K562 (cell line): Measurements from ENCODE around the gene CAMSAP2. TPM values are rescaled to one million over a fixed set of nuclear protein-coding genes. Genes with fewer than 3 reads are reported as not detected.

Experiments used
- ATAC-seq: fragments of 200-7000 bp; cut with Tn5 transposase; 3 replicates; pipeline ENCODE4 v1.9.1; 2020; ENCODE audit warnings: moderate library complexity
- BruUV-seq: library from RNA; stranded (reverse); fragments of 400-500 nt; replicated peaks from 2 replicates; lab custom pipeline; 2021; lab: Mats Ljungman, UMichigan
- CTCF ChIA-PET: fragments of 300-600 bp; formaldehyde crosslinking; extraction: SDS; loops from one replicate; lab custom pipeline; 2021; ENCODE audit warnings: low intra/inter-chr PET ratio; lab: Yijun Ruan, JAX
- POLR2A ChIA-PET: fragments of 300-600, 350-650 bp; sonication (Branson Sonifier 250); formaldehyde crosslinking; extraction: SDS; loops from one replicate; lab custom pipeline; 2021; ENCODE audit warnings: antibody characterized with exemption, inconsistent platforms; lab: Yijun Ruan, JAX
- DNase-seq, 4 experiments: peaks; one replicate each; pipeline versions ENCODE4 v3.0.0 to v3.0.0-alpha.2; 2011 to 2018; ENCODE audit warnings: low spot score in 3 of 4, mixed read lengths in 3 of 4; ENCODE audit errors: extremely low read depth in 1 of 4
- FAIRE-seq: peaks from 2 replicates; lab custom pipeline; 2011; peaks lifted over from hg19 to GRCh38; lab: Jason Lieb, UNC
- H2AFZ ChIP-seq: 2 replicates; pipeline ENCODE4 v1.6.0; 2011; ENCODE audit warnings: low read depth, low read length, control low read depth, inconsistent platforms
- H3K27ac ChIP-seq: fragments of 200-600 bp; 3 replicates; pipeline ENCODE4 v1.8.0; 2011; ENCODE audit warnings: low read depth, mild to moderate bottlenecking, control low read depth, inconsistent platforms, low read length, moderate library complexity, mixed read lengths; ENCODE audit errors: extremely low read depth
- H3K27me3 ChIP-seq, 2 experiments: fragments of 300-600 bp in 1 of 2; 2 replicates in 1 of 2; 3 replicates in 1 of 2; pipeline versions ENCODE4 v1.6.0 to v1.8.0; 2011; ENCODE audit warnings: inconsistent platforms in 2 of 2, low read length in 2 of 2, mild to moderate bottlenecking in 1 of 2, mixed read lengths in 1 of 2, moderate library complexity in 1 of 2; ENCODE audit not compliant: control insufficient read depth in 2 of 2, insufficient read depth in 2 of 2
- H3K36me3 ChIP-seq: fragments of 300-600 bp; 3 replicates; pipeline ENCODE4 v1.8.0; 2011; ENCODE audit warnings: mild to moderate bottlenecking, low read length, inconsistent platforms; ENCODE audit not compliant: control insufficient read depth, insufficient read depth
- H3K4me1 ChIP-seq, 2 experiments: fragments of 200-600 bp in 1 of 2; replicated peaks in 1 of 2; 2 replicates in 1 of 2; 3 replicates in 1 of 2; pipeline versions ENCODE4 v1.5.1 to v1.8.0; 2011; ENCODE audit warnings: inconsistent platforms in 2 of 2, low read length in 2 of 2, mild to moderate bottlenecking in 1 of 2, mixed read lengths in 1 of 2, moderate library complexity in 1 of 2; ENCODE audit not compliant: control insufficient read depth in 2 of 2, insufficient read depth in 2 of 2
- H3K4me2 ChIP-seq: 2 replicates; pipeline ENCODE4 v1.6.1; 2011; ENCODE audit warnings: low read length, control low read depth, inconsistent platforms, mixed read lengths; ENCODE audit not compliant: insufficient read depth
- H3K4me3 ChIP-seq: fragments of 200-600 bp; sonication (generic), shearing (Covaris generic); 2 replicates; pipeline ENCODE4 v1.5.1; 2016; ENCODE audit warnings: control low read depth, inconsistent platforms
- H3K79me2 ChIP-seq: fragments of 200-600 bp; 3 replicates; pipeline ENCODE4 v1.8.0; 2011; ENCODE audit warnings: low read length, inconsistent platforms; ENCODE audit not compliant: control insufficient read depth, insufficient read depth
- H3K9ac ChIP-seq, 2 experiments: 2 replicates each; pipeline versions ENCODE4 v1.6.0 to v1.6.1; 2011; ENCODE audit warnings: low read depth in 2 of 2, low read length in 2 of 2, control low read depth in 1 of 2, inconsistent platforms in 1 of 2, mild to moderate bottlenecking in 1 of 2, mixed read lengths in 1 of 2; ENCODE audit not compliant: insufficient read depth in 1 of 2
- H3K9me1 ChIP-seq: one replicate; pipeline ENCODE4 v1.6.0; 2011; ENCODE audit warnings: inconsistent platforms, mild to moderate bottlenecking, low read length, moderate library complexity; ENCODE audit not compliant: control insufficient read depth, insufficient read depth
- H3K9me3 ChIP-seq: replicated peaks from 2 replicates; pipeline ENCODE4 v1.5.1; 2011; ENCODE audit warnings: low read depth, low read length, inconsistent platforms; ENCODE audit not compliant: control insufficient read depth, insufficient read depth
- H4K20me1 ChIP-seq: replicated peaks from 2 replicates; pipeline ENCODE4 v1.6.1; 2011; ENCODE audit warnings: low read length, inconsistent platforms, mixed read lengths; ENCODE audit not compliant: control insufficient read depth, insufficient read depth
- ARHGAP35 ChIP-seq: fragments of 450-650 bp; IDR thresholded peaks from 2 replicates; pipeline ENCODE4 v1.6.1; 2018; ENCODE audit not compliant: partially characterized antibody
- HOMEZ ChIP-seq: fragments of 250-450 bp; sonication (Bioruptor Pico); IDR thresholded peaks from 2 replicates; pipeline ENCODE4 v1.4.0; 2020; ENCODE audit warnings: mild to moderate bottlenecking, moderate library complexity
- SIRT6 ChIP-seq: IDR thresholded peaks from one replicate; pipeline ENCODE4 v1.6.1; 2012; ENCODE audit warnings: low read depth, mild to moderate bottlenecking, control low read depth, inconsistent platforms, low read length, moderate library complexity
- SOX6 ChIP-seq: fragments of 450-650 bp; IDR thresholded peaks from 2 replicates; pipeline ENCODE4 v1.6.1; 2014; ENCODE audit warnings: mild to moderate bottlenecking
- WGBS: fragments of 100-300 bp; shearing (Covaris generic); methylation state at CpG from one replicate; pipeline ENCODE4 v1.1.6; 2016; ENCODE audit warnings: low coverage, mixed read lengths; ENCODE audit not compliant: insufficient coverage; ENCODE audit errors: missing lambda C conversion rate; 5-methylcytosine and 5-hydroxymethylcytosine counted together
- in situ Hi-C: fragments of 300-500 bp; cut with MboI; formaldehyde crosslinking; loops from 4 replicates; pipeline ENCODE4 v1.15.0; 2018; ENCODE audit warnings: inconsistent platforms, mixed read lengths
- intact Hi-C: fragments of 100-400 bp; cut with micrococcal nuclease; formaldehyde crosslinking; loops from 2 replicates; pipeline ENCODE4 v1.14.2; 2022
- polyA plus RNA-seq, 8 experiments: library from polyadenylated mRNA; depleted of rRNA in 4 of 8; stranded (reverse) in 5 of 8; unstranded in 3 of 8; fragments of >200 nt; fragmentation: Nextera tagmentation in 2 of 8; fragmentation: Illumina TruSeq in 1 of 8; extraction: Ambion mirVana in 2 of 8; extraction: Trizol in 1 of 8; gene quantifications; 2 replicates each; pipeline versions ENCODE4 v1.2.1 to v1.2.3, GENCODE V29; 2011 to 2014; ENCODE audit warnings: inconsistent platforms in 1 of 8, missing spikeins in 1 of 8
- total RNA-seq, 7 experiments: library from RNA; depleted of rRNA in 6 of 7; stranded (reverse); fragments of >200 nt in 6 of 7; fragmentation: Illumina TruSeq in 2 of 7; extraction: Trizol in 2 of 7; gene quantifications; 2 replicates each; pipeline versions ENCODE4 v1.2.1 to v1.2.3, GENCODE V29; 2011 to 2021; ENCODE audit warnings: low replicate concordance in 1 of 7

Gene CAMSAP2
- total and polyA plus RNA-seq, 9 of the 15 experiments (the other 6 are each of a cell fraction or from before 2014, with no cell fraction given) = 1.4 to 7.5 (median 2.7) TPM

GRCh38 chr1:200784576-200784975 lies 45.9 kb downstream of the CAMSAP2 start:
- Histone ChIP-seq H3K27me3 (no peaks in the 10 kb centered on the region), H3K4me2 (no peak overlapping the region), H3K79me2 (no peaks in the 10 kb centered on the region), H4K20me1 (no peaks in the 10 kb centered on the region), H3K4me3 (no peak overlapping the region), H3K36me3 (no peaks in the 10 kb centered on the region), H3K4me1 (no peaks in the 10 kb centered on the region; a peak in 1 of 5 replicates), H3K9ac (no peak overlapping the region), H3K27ac (no peak overlapping the region), H2AFZ (no peak overlapping the region), H3K9me1 (no peaks in the 10 kb centered on the region), H3K9me3 (no peaks in the 10 kb centered on the region)
- BruUV-seq = no TSS peak
- intact Hi-C loops = no loop called here
- 64% methylated on average over 4 of the region's 4 CpGs for WGBS
- DNase-seq (no peak), FAIRE-seq (no peak), ATAC-seq (no peak)
- CTCF ChIA-PET = no interaction called here
- TF ChIP-seq SOX6 (0 out of 2 replicates have a peak, but pooled peaks have one; percentile 9), ARHGAP35 (no peak)
- POLR2A ChIA-PET = no interaction called here
- in situ Hi-C loops = no loop called here

GRCh38 chr1:200786788-200787187 lies 48.1 kb downstream of the CAMSAP2 start:
- 63% methylated on average over 4 of the region's 4 CpGs for WGBS
- no TSS peak for BruUV-seq
- TF ChIP-seq HOMEZ = no peak
- TF ChIP-seq SIRT6 = no peak
- no peak for FAIRE-seq
- CTCF ChIA-PET = interaction anchor here (0.6 kb wide), 1 partner anchor 10 kb away, joined by 5 read pairs; no protein-coding TSS in a partner anchor
- Histone ChIP-seq H3K27me3 (no peaks in the 10 kb centered on the region), H3K79me2 (no peaks in the 10 kb centered on the region), H3K4me1 (no peaks in the 10 kb centered on the region; a peak in 1 of 5 replicates), H3K4me2 (no peak overlapping the region), H3K9ac (no peak overlapping the region), H3K9me3 (no peaks in the 10 kb centered on the region), H2AFZ (no peak overlapping the region), H3K4me3 (no peak overlapping the region), H4K20me1 (no peaks in the 10 kb centered on the region), H3K9me1 (no peaks in the 10 kb centered on the region), H3K27ac (no peak overlapping the region), H3K36me3 (no peaks in the 10 kb centered on the region)
- DNase-seq = no peak
- intact Hi-C loops = no loop called here
- ATAC-seq = no peak
- POLR2A ChIA-PET = interaction anchor here (1.4 kb wide), 1 partner anchor 9 kb away, joined by 5 read pairs; no protein-coding TSS in a partner anchor
- in situ Hi-C loops = no loop called here
